Suprapubic skin (tissue), 4 donors: ENCODE results near the gene PIP5K1C. TPM values are rescaled to one million over a fixed set of nuclear protein-coding genes. Genes with fewer than 3 reads are reported as not detected.
"Not testable (repeated sequence)": the region's sequence is repeated elsewhere in the genome, so short reads cannot be mapped to it uniquely, and the experiment has no call there.

Experiments used
- DNase-seq, 2 donors: peaks; one replicate each; pipeline ENCODE4 v3.0.0-alpha.2; 2019; ENCODE audit warnings: low spot score in 2 of 2
- H3K27ac ChIP-seq: fragments of 200-600 bp; sonication (generic); one replicate; pipeline ENCODE4 v1.5.1; 2019
- H3K27me3 ChIP-seq: fragments of 200-600 bp; sonication (generic); one replicate; pipeline ENCODE4 v1.5.1; 2019
- H3K36me3 ChIP-seq: fragments of 200-600 bp; sonication (generic); one replicate; pipeline ENCODE4 v1.5.1; 2019
- H3K4me1 ChIP-seq: fragments of 200-600 bp; sonication (generic); one replicate; pipeline ENCODE4 v1.5.1; 2019
- H3K4me3 ChIP-seq: fragments of 200-600 bp; sonication (generic); one replicate; pipeline ENCODE4 v1.5.1; 2019; ENCODE audit warnings: mild to moderate bottlenecking
- H3K9me3 ChIP-seq: fragments of 200-600 bp; sonication (generic); one replicate; pipeline ENCODE4 v1.5.1; 2019
- CTCF ChIP-seq, 2 donors: fragments of 200-600 bp in 1 of 2; fragments of 450-650 bp in 1 of 2; sonication (generic) in 1 of 2; IDR thresholded peaks; one replicate each; pipeline ENCODE4 v1.5.1; 2016 to 2019; ENCODE audit warnings: antibody characterized with exemption in 2 of 2, mild to moderate bottlenecking in 1 of 2, moderate library complexity in 1 of 2
- EP300 ChIP-seq: sonication (generic); formaldehyde crosslinking; IDR thresholded peaks from one replicate; pipeline ENCODE4 v1.6.1; 2017; ENCODE audit warnings: antibody characterized with exemption
- POLR2A ChIP-seq, 2 donors: fragments of 450-650 bp; IDR thresholded peaks; one replicate each; pipeline ENCODE4 v1.6.1; 2017; ENCODE audit warnings: antibody characterized with exemption in 2 of 2, mild to moderate bottlenecking in 2 of 2, moderate library complexity in 2 of 2
- POLR2AphosphoS5 ChIP-seq, 3 donors: sonication (generic); formaldehyde crosslinking; IDR thresholded peaks; one replicate each; pipeline ENCODE4 v1.6.1; 2017; ENCODE audit warnings: antibody characterized with exemption in 3 of 3
- WGBS: methylation state at CpG from one replicate; pipeline ENCODE4 v1.1.5; 2018; 5-methylcytosine and 5-hydroxymethylcytosine counted together
- total RNA-seq, 4 donors: library from RNA; depleted of rRNA; stranded (reverse); fragments of >200 nt; gene quantifications; one replicate each; pipeline ENCODE4 v1.1.0, GENCODE V29; 2016

PIP5K1C gene
- total RNA-seq, 4 donors from 2014 or later = 16.5 to 25.7 (median 20.8) TPM

GRCh38 chr19:3633559-3633988 is 66.7 kb downstream of the PIP5K1C start:
- no peak overlapping the region for H3K27ac ChIP-seq
- H3K36me3 ChIP-seq = peaks cover 64% of the 10 kb centered on the region
- H3K27me3 ChIP-seq = no peaks in the 10 kb centered on the region
- no peak for DNase-seq
- H3K4me3 ChIP-seq = no peak overlapping the region
- 88% methylated on average over 12 of the region's 22 CpGs for WGBS
- no peak for TF ChIP-seq CTCF (IDR thresholded peaks at IDR 0.05)
- TF ChIP-seq POLR2AphosphoS5 (IDR thresholded peaks at IDR 0.05) = no peak
- TF ChIP-seq EP300 = no peak
- TF ChIP-seq POLR2A (IDR thresholded peaks at IDR 0.05) = no peak
- no peaks in the 10 kb centered on the region for H3K9me3 ChIP-seq
- no peaks in the 10 kb centered on the region for H3K4me1 ChIP-seq

GRCh38 chr19:3632739-3633558 is 67.3 kb downstream of the PIP5K1C start:
- Histone ChIP-seq H3K4me1 (no peaks in the 10 kb centered on the region), H3K36me3 (peaks cover 57% of the 10 kb centered on the region), H3K9me3 (no peaks in the 10 kb centered on the region), H3K27me3 (no peaks in the 10 kb centered on the region), H3K4me3 (no peak overlapping the region), H3K27ac (no peak overlapping the region)
- WGBS = 90% methylated on average over 42 of the region's 50 CpGs
- no peak for DNase-seq
- no peak for TF ChIP-seq POLR2A (IDR thresholded peaks at IDR 0.05)
- TF ChIP-seq EP300 = no peak
- TF ChIP-seq CTCF (IDR thresholded peaks at IDR 0.05) = no peak
- TF ChIP-seq POLR2AphosphoS5 (IDR thresholded peaks at IDR 0.05) = no peak

GRCh38 chr19:3632098-3632497 is 68.2 kb downstream of the PIP5K1C start:
- no peak overlapping the region for H3K27ac ChIP-seq
- H3K4me3 ChIP-seq = no peak overlapping the region
- WGBS = 83% methylated on average over 14 of the region's 16 CpGs

GRCh38 chr19:3631053-3631861 is 69.0 kb downstream of the PIP5K1C start:
- no peaks in the 10 kb centered on the region for H3K9me3 ChIP-seq
- H3K4me3 ChIP-seq = no peak overlapping the region
- H3K27me3 ChIP-seq = no peaks in the 10 kb centered on the region
- DNase-seq = no peak
- no peak overlapping the region for H3K27ac ChIP-seq
- TF ChIP-seq EP300 = no peak
- TF ChIP-seq CTCF (IDR thresholded peaks at IDR 0.05) = no peak
- no peak for TF ChIP-seq POLR2AphosphoS5 (IDR thresholded peaks at IDR 0.05)
- no peak for TF ChIP-seq POLR2A (IDR thresholded peaks at IDR 0.05)
- H3K36me3 ChIP-seq = peaks cover 41% of the 10 kb centered on the region
- WGBS = 94% methylated on average over 22 of the region's 43 CpGs
- H3K4me1 ChIP-seq = peaks cover 5% of the 10 kb centered on the region

More at GRCh38 chr19:3632098-3632497, 68.2 kb downstream of the PIP5K1C start:
- no peaks in the 10 kb centered on the region for H3K9me3 ChIP-seq
- H3K4me1 ChIP-seq = peaks cover 4% of the 10 kb centered on the region
- peaks cover 49% of the 10 kb centered on the region for H3K36me3 ChIP-seq
- no peak for DNase-seq
- no peaks in the 10 kb centered on the region for H3K27me3 ChIP-seq
- no peak for TF ChIP-seq EP300
- TF ChIP-seq CTCF (IDR thresholded peaks at IDR 0.05) = no peak

GRCh38 chr19:3628766-3629165 is 71.5 kb downstream of the PIP5K1C start:
- not testable (repeated sequence) for H3K9me3 ChIP-seq, H3K27ac ChIP-seq, H3K27me3 ChIP-seq, H3K4me3 ChIP-seq, DNase-seq
- WGBS = 60% methylated on average over 9 of the region's 9 CpGs
- Histone ChIP-seq H3K4me1 (peaks cover 28% of the 10 kb centered on the region), H3K36me3 (peaks cover 31% of the 10 kb centered on the region)
